CD4-positive, alpha-beta T cell treated with Interleukin-17A for 4 hours (primary cell): ENCODE results near the gene BCAR3.
A peak's percentile ranks its signal among the peaks of the same experiment; 100 is the strongest.
"Not testable (repeated sequence)": the region's sequence is repeated elsewhere in the genome, so short reads cannot be mapped to it uniquely, and the experiment has no call there.

Experiments
- DNase-seq: peaks from one replicate; pipeline ENCODE4 v3.0.0-alpha.2; 2020; ENCODE audit warnings: mixed read lengths

Gene BCAR3

GRCh38 chr1:93704052-93704451 is 22.4 kb upstream of the BCAR3 start:
- DNase-seq = no peak

- no peak for DNase-seq
Observed at GRCh38 chr1:93703643-93704042, 22.0 kb upstream of the BCAR3 start.

GRCh38 chr1:93702828-93703183 is 21.2 kb upstream of the BCAR3 start:
- no peak for DNase-seq

- no peak for DNase-seq
Observed at GRCh38 chr1:93702111-93702827, 20.6 kb upstream of the BCAR3 start.

- no peak for DNase-seq
Observed at GRCh38 chr1:93701629-93702028, 20.0 kb upstream of the BCAR3 start.

- no peak for DNase-seq
Observed at GRCh38 chr1:93700532-93701469, 19.2 kb upstream of the BCAR3 start.

- no peak for DNase-seq
Observed at GRCh38 chr1:93699503-93700168, 18.0 kb upstream of the BCAR3 start.

- DNase-seq = no peak
Observed at GRCh38 chr1:93699049-93699384, 17.4 kb upstream of the BCAR3 start.

- DNase-seq = no peak
Observed at GRCh38 chr1:93698329-93699048, 16.9 kb upstream of the BCAR3 start.

GRCh38 chr1:93697566-93697965 is 15.9 kb upstream of the BCAR3 start:
- DNase-seq = not testable (repeated sequence)

GRCh38 chr1:93695411-93696005 is 13.9 kb upstream of the BCAR3 start:
- DNase-seq = no peak

- DNase-seq = no peak
Observed at GRCh38 chr1:93694819-93695218, 13.2 kb upstream of the BCAR3 start.

GRCh38 chr1:93694039-93694438 is 12.4 kb upstream of the BCAR3 start:
- no peak for DNase-seq

GRCh38 chr1:93692983-93693591 is 11.4 kb upstream of the BCAR3 start:
- peak; percentile 17 for DNase-seq

- no peak for DNase-seq
Observed at GRCh38 chr1:93692451-93692861, 10.8 kb upstream of the BCAR3 start.

- no peak for DNase-seq
Observed at GRCh38 chr1:93692026-93692425, 10.4 kb upstream of the BCAR3 start.

- no peak for DNase-seq
Observed at GRCh38 chr1:93690921-93691789, 9.5 kb upstream of the BCAR3 start.

GRCh38 chr1:93690341-93690740 is 8.7 kb upstream of the BCAR3 start:
- no peak for DNase-seq

- DNase-seq = no peak
Observed at GRCh38 chr1:93689521-93690223, 8.0 kb upstream of the BCAR3 start.

GRCh38 chr1:93687542-93687941 is 5.9 kb upstream of the BCAR3 start:
- no peak for DNase-seq
